H1 (cell line): ENCODE results near the gene ALDH1A3. TPM values are rescaled to one million over a fixed set of nuclear protein-coding genes. Genes with fewer than 3 reads are reported as not detected.

Experiments
- CTCF ChIA-PET: fragments of 300-600 bp; sonication (Branson Sonifier 250); formaldehyde crosslinking; loops from one replicate; lab custom pipeline; 2021; ENCODE audit not compliant: partially characterized antibody; lab: Charles Lee
- POLR2A ChIA-PET: fragments of 300-600 bp; sonication (Branson Sonifier 250); formaldehyde crosslinking; loops from one replicate; lab custom pipeline; 2021; ENCODE audit warnings: inconsistent platforms; ENCODE audit not compliant: partially characterized antibody; lab: Charles Lee
- DNase-seq, 2 experiments: peaks; one replicate each; pipeline versions ENCODE4 v3.0.0 to v3.0.0-alpha.2; 2010 to 2022; ENCODE audit warnings: low spot score in 2 of 2, low read depth in 1 of 2, mixed read lengths in 1 of 2
- FAIRE-seq: peaks from 2 replicates; lab custom pipeline; 2011; peaks lifted over from hg19 to GRCh38; lab: Jason Lieb, UNC
- H2AFZ ChIP-seq: 2 replicates; pipeline ENCODE4 v1.8.1; 2012; ENCODE audit warnings: low read length, inconsistent platforms
- H2AK5ac ChIP-seq: 2 replicates; pipeline ENCODE4 v1.6.1; 2013; ENCODE audit warnings: low read depth, low read length
- H2BK120ac ChIP-seq: replicated peaks from 2 replicates; pipeline ENCODE3; 2013; ENCODE audit warnings: low read depth, low read length, inconsistent platforms
- H2BK12ac ChIP-seq: 2 replicates; pipeline ENCODE4 v1.6.1; 2013; ENCODE audit warnings: low read depth, low read length
- H2BK15ac ChIP-seq: 2 replicates; pipeline ENCODE4 v1.6.1; 2013; ENCODE audit warnings: low read length
- H2BK20ac ChIP-seq: 2 replicates; pipeline ENCODE4 v1.6.1; 2013; ENCODE audit warnings: low read length
- H2BK5ac ChIP-seq: 2 replicates; pipeline ENCODE4 v1.6.1; 2013; ENCODE audit warnings: low read depth, low read length
- H3K14ac ChIP-seq: 2 replicates; pipeline ENCODE4 v1.6.1; 2013; ENCODE audit warnings: inconsistent platforms; ENCODE audit not compliant: insufficient read length
- H3K18ac ChIP-seq: 2 replicates; pipeline ENCODE4 v1.6.1; 2013; ENCODE audit warnings: low read length; ENCODE audit errors: extremely low read depth
- H3K23ac ChIP-seq: 2 replicates; pipeline ENCODE4 v1.6.1; 2013; ENCODE audit warnings: inconsistent platforms; ENCODE audit not compliant: insufficient read length
- H3K23me2 ChIP-seq: 2 replicates; pipeline ENCODE4 v1.6.1; 2013; ENCODE audit warnings: low read depth, low read length
- H3K27ac ChIP-seq: 2 replicates; pipeline ENCODE4 v1.6.1; 2011; ENCODE audit warnings: low read depth, low read length, inconsistent platforms
- H3K27me3 ChIP-seq, 4 experiments: replicated peaks in 1 of 4; 1 replicate in 1 of 4; 2 replicates in 3 of 4; pipeline versions ENCODE4 v1.6.1 to v1.8.1; 2011 to 2013; ENCODE audit warnings: low read length in 3 of 4, mild to moderate bottlenecking in 3 of 4, inconsistent platforms in 2 of 4, mixed read lengths in 2 of 4, moderate library complexity in 1 of 4; ENCODE audit not compliant: control insufficient read depth in 3 of 4, insufficient read depth in 3 of 4; ENCODE audit errors: extremely low read depth in 1 of 4
- H3K36me3 ChIP-seq, 4 experiments: 2 replicates each; pipeline versions ENCODE4 v1.6.1 to v1.8.1; 2011 to 2013; ENCODE audit warnings: mild to moderate bottlenecking in 4 of 4, low read length in 3 of 4, moderate library complexity in 2 of 4, control low read depth in 1 of 4, inconsistent platforms in 1 of 4; ENCODE audit not compliant: insufficient read depth in 4 of 4, control insufficient read depth in 2 of 4
- H3K4ac ChIP-seq: replicated peaks from 2 replicates; pipeline ENCODE3; 2013; ENCODE audit warnings: low read length, low read depth, mixed read lengths, inconsistent platforms; ENCODE audit not compliant: insufficient read length
- H3K4me1 ChIP-seq, 4 experiments: replicated peaks in 1 of 4; 1 replicate in 1 of 4; 2 replicates in 3 of 4; pipeline versions ENCODE4 v1.6.1 to v1.8.1; 2011 to 2013; ENCODE audit warnings: low read length in 3 of 4, inconsistent platforms in 2 of 4, mixed read lengths in 1 of 4; ENCODE audit not compliant: insufficient read depth in 4 of 4, control insufficient read depth in 3 of 4
- H3K4me2 ChIP-seq, 2 experiments: 2 replicates each; pipeline versions ENCODE4 v1.6.1 to v1.8.1; 2011 to 2013; ENCODE audit warnings: low read depth in 2 of 2, low read length in 2 of 2, control low read depth in 1 of 2, inconsistent platforms in 1 of 2, mild to moderate bottlenecking in 1 of 2; ENCODE audit not compliant: insufficient read depth in 1 of 2
- H3K4me3 ChIP-seq, 4 experiments: fragments of 200-600, 300-600 bp in 1 of 4; sonication (generic), shearing (Covaris generic), sonication (Bioruptor Twin) in 1 of 4; 2 replicates each; pipeline versions ENCODE4 v1.5.1 to v1.8.1; 2011 to 2016; ENCODE audit warnings: low read length in 4 of 4, low read depth in 3 of 4, control low read depth in 2 of 4, inconsistent platforms in 2 of 4, mild to moderate bottlenecking in 2 of 4, mixed read lengths in 1 of 4, moderate library complexity in 1 of 4; ENCODE audit not compliant: insufficient read depth in 2 of 4; ENCODE audit errors: extremely low read depth in 1 of 4
- H3K56ac ChIP-seq: replicated peaks from 2 replicates; pipeline ENCODE3; 2013; ENCODE audit warnings: low read depth, mild to moderate bottlenecking, mixed read lengths, low read length, inconsistent platforms; ENCODE audit not compliant: insufficient read length
- H3K79me1 ChIP-seq: 2 replicates; pipeline ENCODE4 v1.6.1; 2013; ENCODE audit warnings: low read depth, low read length, control low read depth
- H3K79me2 ChIP-seq, 2 experiments: 2 replicates each; pipeline versions ENCODE4 v1.6.1 to v1.8.1; 2012 to 2013; ENCODE audit warnings: low read length in 2 of 2, mild to moderate bottlenecking in 2 of 2, inconsistent platforms in 1 of 2; ENCODE audit not compliant: insufficient read depth in 2 of 2, control insufficient read depth in 1 of 2
- H3K9ac ChIP-seq, 4 experiments: replicated peaks in 1 of 4; 1 replicate in 1 of 4; 2 replicates in 3 of 4; pipeline versions ENCODE4 v1.6.1 to v1.8.1; 2011 to 2013; ENCODE audit warnings: low read depth in 3 of 4, low read length in 3 of 4, control low read depth in 2 of 4, mild to moderate bottlenecking in 2 of 4, moderate library complexity in 2 of 4, inconsistent platforms in 1 of 4; ENCODE audit errors: extremely low read depth in 1 of 4
- H3K9me3 ChIP-seq, 2 experiments: 2 replicates each; pipeline versions ENCODE4 v1.6.1 to v1.8.1; 2012 to 2013; ENCODE audit warnings: mild to moderate bottlenecking in 2 of 2, moderate library complexity in 2 of 2, control low read depth in 1 of 2, inconsistent platforms in 1 of 2, low read depth in 1 of 2, low read length in 1 of 2, mixed read lengths in 1 of 2; ENCODE audit not compliant: insufficient read depth in 2 of 2
- H4K20me1 ChIP-seq, 2 experiments: replicated peaks in 1 of 2; 2 replicates each; pipeline versions ENCODE3 to v1.8.1; 2011 to 2013; ENCODE audit warnings: inconsistent platforms in 2 of 2, low read length in 2 of 2, mild to moderate bottlenecking in 1 of 2; ENCODE audit not compliant: insufficient read depth in 2 of 2, control insufficient read depth in 1 of 2
- H4K5ac ChIP-seq: 2 replicates; pipeline ENCODE4 v1.6.1; 2013; ENCODE audit warnings: low read length, low read depth, mixed read lengths, inconsistent platforms; ENCODE audit not compliant: insufficient read length
- H4K8ac ChIP-seq: 2 replicates; pipeline ENCODE4 v1.8.0; 2013; ENCODE audit warnings: mild to moderate bottlenecking, moderate library complexity, low read length, inconsistent platforms; ENCODE audit not compliant: insufficient read depth; ENCODE audit errors: extremely low read depth
- H4K91ac ChIP-seq: replicated peaks from 2 replicates; pipeline ENCODE3; 2013; ENCODE audit warnings: low read length, mixed read lengths, inconsistent platforms; ENCODE audit not compliant: insufficient read length
- CREB1 ChIP-seq: IDR thresholded peaks from 2 replicates; pipeline ENCODE4 v1.6.1; 2012; ENCODE audit warnings: inconsistent platforms
- WGBS, 2 experiments: shearing (Covaris generic) in 1 of 2; methylation state at CpG; one replicate each; pipeline versions ENCODE4 v1.1.6 to v1.1.7; 2013 to 2015; ENCODE audit warnings: low lambda C conversion rate in 2 of 2, mixed read lengths in 2 of 2, inconsistent platforms in 1 of 2, low coverage in 1 of 2, missing lambda C conversion rate in 1 of 2; ENCODE audit not compliant: insufficient replicate concordance in 2 of 2, insufficient coverage in 1 of 2, insufficient read length in 1 of 2; ENCODE audit errors: extremely low coverage in 1 of 2, missing lambda C conversion rate in 1 of 2; 5-methylcytosine and 5-hydroxymethylcytosine counted together
- polyA plus RNA-seq, 7 experiments: library from polyadenylated mRNA; depleted of rRNA in 3 of 7; stranded (reverse) in 5 of 7; unstranded in 2 of 7; fragments of >200 nt in 5 of 7; fragments of 200-250 nt in 2 of 7; gene quantifications; 1 replicate in 5 of 7; 2 replicates in 1 of 7; 4 replicates in 1 of 7; pipeline versions ENCODE4 v1.2.1 to v1.2.3, GENCODE V29; 2011 to 2013; ENCODE audit warnings: missing spikeins in 2 of 7, mixed read lengths in 2 of 7
- total RNA-seq: library from RNA; stranded (reverse); fragmentation: NEBNext Ultra II Directional; extraction: Animal tissue kit (Norgen Biotek cat#: 25700); gene quantifications from 2 replicates; pipeline ENCODE4 v1.2.1, GENCODE V29; 2021

The ALDH1A3 gene
- total and polyA plus RNA-seq, 2 of the 8 experiments (the other 6 are each of a cell fraction or from before 2014, with no cell fraction given) = 2.2 to 5.5 TPM

GRCh38 chr15:100902436-100903167 is 23.0 kb downstream of the ALDH1A3 start:
- H3K79me1 ChIP-seq = no peaks in the 10 kb centered on the region
- no peaks in the 10 kb centered on the region for H3K36me3 ChIP-seq
- H2BK12ac ChIP-seq = no peak overlapping the region
- no peak for DNase-seq
- no peak overlapping the region for H4K91ac ChIP-seq
- no peak overlapping the region for H3K4me2 ChIP-seq
- no peaks in the 10 kb centered on the region for H3K23me2 ChIP-seq
- no peaks in the 10 kb centered on the region for H3K9me3 ChIP-seq
- no peak overlapping the region for H2BK120ac ChIP-seq
- ChIA-PET POLR2A (no interaction called here), CTCF (interaction anchor here (0.8 to 13.4 kb wide), 7 partner anchors 9 to 137 kb away, joined by 3 to 150 read pairs (median 5); partner anchors contain the start of gene LRRK1)
- H2BK5ac ChIP-seq = no peak overlapping the region
- H4K20me1 ChIP-seq = no peaks in the 10 kb centered on the region
- WGBS, 2 experiments = 88% methylated on average over 21 of the region's 22 CpGs; no CpG with 5 or more reads in 1 of the 2 experiments
- no peaks in the 10 kb centered on the region for H3K79me2 ChIP-seq
- no peak for FAIRE-seq
- H4K5ac ChIP-seq = no peak overlapping the region
- H4K8ac ChIP-seq = peak overlapping the region; percentile 11
- H2BK15ac ChIP-seq = no peak overlapping the region
- TF ChIP-seq CREB1 = no peak
- no peaks in the 10 kb centered on the region for H3K27me3 ChIP-seq
- no peak overlapping the region for H3K56ac ChIP-seq
- no peak overlapping the region for H3K14ac ChIP-seq
- no peak overlapping the region for H3K27ac ChIP-seq
- no peak overlapping the region for H2AFZ ChIP-seq
- no peak overlapping the region for H3K4ac ChIP-seq
- H3K18ac ChIP-seq = no peak overlapping the region
- no peak overlapping the region for H3K4me3 ChIP-seq
- peaks cover 0 to 10% (median 3%) of the 10 kb centered on the region in 4 experiments; a peak in 5 of 7 replicates for H3K4me1 ChIP-seq
- H2BK20ac ChIP-seq = no peak overlapping the region
- H2AK5ac ChIP-seq = no peak overlapping the region
- no peak overlapping the region for H3K23ac ChIP-seq
- H3K9ac ChIP-seq = no peak overlapping the region
